Measurements from ENCODE around the gene ZNF43.

GRCh38 chr19:21883516-21883915 is 47.5 kb upstream of the ZNF43 start:
- TF ChIP-seq POLR2A (IDR thresholded peaks at IDR 0.05; ENCODE audit: low read length) (no peak), GATA1 (IDR thresholded peaks at IDR 0.05; ENCODE audit: low read depth, low read length) (no peak)

All from erythroblast (primary cell).